GM21447 (cell line): ENCODE data around the gene PLPPR3.
"Not testable (repeated sequence)": the region's sequence is repeated elsewhere in the genome, so short reads cannot be mapped to it uniquely, and the experiment has no call there.

ENCODE experiments used
- ATAC-seq: cut with Tn5 transposase; IDR thresholded peaks from one replicate; pipeline ENCODE4 v1.9.1; 2021; ENCODE audit not compliant: unreplicated experiment

Gene PLPPR3

DNA sequence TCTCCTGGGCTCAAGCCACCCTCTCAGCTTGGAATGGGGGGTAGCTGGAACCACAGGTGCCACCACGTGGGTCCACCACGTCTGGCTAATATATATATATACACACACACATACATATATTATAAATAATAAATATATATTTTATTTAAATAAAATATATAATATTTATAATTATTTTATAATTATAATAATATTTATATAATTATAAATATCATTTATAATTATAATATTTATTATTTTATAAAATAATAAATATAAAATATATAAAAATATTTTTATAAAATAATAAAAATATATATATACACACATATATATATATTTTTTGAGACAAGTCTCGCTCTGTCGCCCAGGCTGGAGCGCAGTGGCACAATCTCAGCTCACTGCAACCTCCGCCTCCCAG, 32.8 kb upstream of the PLPPR3 start:
- ATAC-seq, result no peak

DNA sequence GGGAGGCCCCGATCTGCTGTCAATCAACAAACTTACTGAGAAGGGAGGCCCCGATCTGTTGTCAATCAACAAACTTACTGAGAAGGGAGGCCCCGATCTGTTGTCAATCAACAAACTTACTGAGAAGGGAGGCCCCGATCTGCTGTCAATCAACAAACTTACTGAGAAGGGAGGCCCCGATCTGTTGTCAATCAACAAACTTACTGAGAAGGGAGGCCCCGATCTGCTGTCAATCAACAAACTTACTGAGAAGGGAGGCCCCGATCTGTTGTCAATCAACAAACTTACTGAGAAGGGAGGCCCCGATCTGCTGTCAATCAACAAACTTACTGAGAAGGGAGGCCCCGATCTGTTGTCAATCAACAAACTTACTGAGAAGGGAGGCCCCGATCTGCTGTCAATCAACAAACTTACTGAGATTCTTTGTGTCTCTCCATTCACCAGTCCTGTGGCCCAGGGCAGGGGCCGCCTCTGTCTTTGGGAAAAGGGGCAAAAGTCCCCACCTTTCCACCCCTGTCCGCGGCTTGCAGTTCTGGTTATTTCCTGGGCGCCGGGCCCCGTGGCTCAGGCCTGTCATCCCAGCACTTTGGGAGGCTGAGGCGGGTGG, 32.0 kb upstream of the PLPPR3 start:
- not testable (repeated sequence) for ATAC-seq

DNA sequence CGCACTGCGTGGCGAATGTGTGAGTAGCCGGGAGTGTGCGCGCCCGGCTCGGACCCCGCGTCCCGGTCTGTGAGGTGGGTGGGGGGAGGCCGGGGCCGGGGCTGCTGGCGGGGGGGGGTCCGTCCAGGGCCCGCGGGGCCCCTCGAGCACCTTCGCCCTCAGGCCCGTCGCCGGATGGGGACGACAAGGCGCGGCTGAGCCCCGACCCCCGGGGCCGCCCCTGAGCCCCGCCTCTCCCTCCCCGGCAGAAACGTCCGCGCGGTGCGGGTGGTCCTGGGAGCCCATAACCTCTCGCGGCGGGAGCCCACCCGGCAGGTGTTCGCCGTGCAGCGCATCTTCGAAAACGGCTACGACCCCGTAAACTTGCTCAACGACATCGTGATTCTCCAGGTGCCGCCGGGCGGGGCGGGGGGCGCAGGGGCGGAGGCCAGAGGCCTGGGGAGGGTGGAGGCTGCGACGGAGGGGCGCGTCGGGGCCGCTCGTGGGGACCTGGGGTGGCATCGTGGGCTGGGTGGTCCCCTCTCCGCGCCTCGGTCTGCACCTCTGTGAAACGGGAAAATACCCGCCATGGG, 31.3 kb upstream of the PLPPR3 start:
- no peak for ATAC-seq

DNA sequence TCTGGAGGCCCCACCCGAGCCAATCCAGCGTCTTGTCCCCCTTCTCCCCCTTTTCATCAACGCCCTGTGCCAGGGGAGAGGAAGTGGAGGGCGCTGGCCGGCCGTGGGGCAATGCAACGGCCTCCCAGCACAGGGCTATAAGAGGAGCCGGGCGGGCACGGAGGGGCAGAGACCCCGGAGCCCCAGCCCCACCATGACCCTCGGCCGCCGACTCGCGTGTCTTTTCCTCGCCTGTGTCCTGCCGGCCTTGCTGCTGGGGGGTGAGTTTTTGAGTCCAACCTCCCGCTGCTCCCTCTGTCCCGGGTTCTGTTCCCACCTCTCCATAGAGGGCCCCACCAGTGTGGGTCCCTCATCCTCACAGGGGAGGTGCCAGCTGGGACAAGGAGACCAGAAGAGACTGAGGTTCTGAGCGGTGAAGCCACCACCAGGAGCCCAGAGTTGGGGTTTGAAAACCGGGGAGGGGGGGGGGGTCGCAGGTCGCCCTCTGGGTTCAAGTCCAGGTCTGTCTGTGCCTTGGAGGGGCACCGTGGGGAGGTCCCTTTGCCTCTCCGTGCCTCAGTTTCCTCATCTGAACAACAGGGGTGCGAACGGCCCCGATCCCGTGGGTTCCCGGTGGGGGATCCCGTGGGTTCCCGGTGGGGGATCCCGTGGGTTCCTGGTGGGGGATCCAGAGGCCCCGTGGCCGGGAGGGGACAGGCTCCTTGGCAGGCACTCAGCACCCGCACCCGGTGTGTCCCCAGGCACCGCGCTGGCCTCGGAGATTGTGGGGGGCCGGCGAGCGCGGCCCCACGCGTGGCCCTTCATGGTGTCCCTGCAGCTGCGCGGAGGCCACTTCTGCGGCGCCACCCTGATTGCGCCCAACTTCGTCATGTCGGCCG, 30.6 kb upstream of the PLPPR3 start, which contains the start of gene ELANE:
TSS of gene ELANE (plus strand) at position 168 of the 878 bp plus-strand sequence. CDS start at position 194, 26 bp downstream.
- no peak for ATAC-seq

DNA sequence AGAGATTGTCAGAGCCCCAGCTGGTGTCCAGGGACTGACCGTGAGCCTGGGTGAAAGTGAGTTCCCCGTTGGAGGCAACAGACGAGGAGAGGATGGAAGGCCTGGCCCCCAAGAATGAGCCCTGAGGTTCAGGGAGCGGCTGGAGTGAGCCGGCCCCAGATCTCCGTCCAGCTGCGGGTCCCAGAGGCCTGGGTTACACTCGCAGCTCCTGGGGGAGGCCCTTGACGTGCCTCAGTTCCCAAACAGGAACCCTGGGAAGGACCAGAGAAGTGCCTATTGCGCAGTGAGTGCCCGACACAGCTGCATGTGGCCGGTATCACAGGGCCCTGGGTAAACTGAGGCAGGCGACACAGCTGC, 29.2 kb upstream of the PLPPR3 start:
- no peak for ATAC-seq

DNA sequence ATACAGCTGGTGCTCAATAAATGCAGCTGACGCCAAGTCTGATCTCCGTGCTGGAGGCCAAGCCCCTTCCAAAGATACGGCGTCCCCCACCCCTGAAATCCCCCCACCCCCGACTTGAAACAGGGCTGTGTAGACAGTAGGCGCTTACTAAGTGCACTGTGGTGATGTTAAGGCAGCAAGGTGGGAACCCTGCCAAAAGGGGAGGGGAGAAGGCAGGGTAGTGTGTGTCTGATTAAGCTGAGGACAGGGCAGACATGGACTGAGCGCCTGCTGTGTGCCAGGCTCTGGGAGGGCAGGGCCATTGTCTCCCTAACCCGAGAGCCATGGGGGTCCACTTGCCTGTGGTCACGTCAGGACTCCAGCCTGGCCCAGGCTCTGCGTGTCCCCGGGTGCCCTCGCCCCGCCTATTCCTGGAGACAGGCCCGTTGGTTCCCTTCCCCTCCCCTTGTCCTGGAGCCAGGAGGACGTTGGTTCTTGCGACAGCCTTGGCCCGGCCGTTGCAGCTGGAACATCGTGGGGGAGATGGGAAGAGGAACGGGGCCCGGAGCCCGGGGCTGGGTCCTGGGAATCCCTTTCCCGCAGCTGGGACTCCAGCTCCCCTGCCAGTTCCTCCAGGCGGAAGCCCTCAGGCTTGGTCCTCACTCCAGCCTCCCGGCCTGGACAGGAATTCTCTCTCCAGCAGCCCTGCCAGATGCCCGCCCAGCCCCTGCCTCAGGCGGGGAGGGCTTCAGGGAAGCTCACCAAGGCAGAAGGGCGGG, 28.6 kb upstream of the PLPPR3 start:
- ATAC-seq, result no peak

DNA sequence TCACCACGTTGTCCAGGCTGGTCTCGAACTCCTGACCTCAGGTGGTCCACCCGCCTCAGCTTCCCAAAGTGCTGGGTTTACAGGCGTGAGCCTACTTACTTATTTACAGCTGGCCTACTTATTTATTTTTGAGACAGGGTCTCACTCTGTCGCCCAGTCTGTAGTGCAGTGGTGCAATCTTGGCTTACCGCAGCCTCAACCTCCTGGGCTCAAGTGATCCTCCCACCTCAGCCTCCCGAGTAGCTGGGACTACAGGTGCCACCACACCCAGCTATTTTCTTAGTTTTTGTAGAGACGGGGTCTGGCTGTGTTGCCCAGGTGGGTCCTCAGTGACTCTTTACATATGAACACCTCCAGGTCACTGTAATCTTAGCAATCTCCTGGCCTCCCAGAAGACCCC, 27.4 kb upstream of the PLPPR3 start:
- ATAC-seq, result not testable (repeated sequence)

DNA sequence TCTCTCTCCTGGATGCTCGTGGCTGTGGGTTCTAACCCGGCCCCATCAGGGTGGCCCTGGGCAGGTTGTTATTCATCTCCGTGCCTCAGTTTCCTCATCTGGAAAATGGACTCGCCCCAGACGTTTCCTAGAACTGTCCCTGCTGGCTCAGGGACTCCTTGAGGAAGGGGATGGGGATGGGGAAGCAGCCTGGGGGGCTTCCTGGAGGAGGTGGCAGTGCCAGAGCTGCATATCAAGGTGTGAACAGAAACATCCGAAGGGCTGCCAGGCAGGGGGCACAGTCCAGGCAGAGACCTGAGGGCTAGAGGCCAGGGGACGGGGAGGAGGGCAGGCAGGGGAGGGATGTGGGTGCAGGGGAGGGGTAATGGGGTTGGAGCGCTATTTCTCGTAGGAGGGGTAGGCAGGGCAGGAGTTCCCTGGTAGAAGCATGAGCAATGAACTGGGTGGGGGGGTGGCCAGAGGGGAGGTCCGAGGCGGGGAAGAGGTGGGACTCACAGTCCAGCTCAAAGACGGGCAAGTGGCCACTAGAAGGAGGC, 26.7 kb upstream of the PLPPR3 start:
- ATAC-seq, result no peak

DNA sequence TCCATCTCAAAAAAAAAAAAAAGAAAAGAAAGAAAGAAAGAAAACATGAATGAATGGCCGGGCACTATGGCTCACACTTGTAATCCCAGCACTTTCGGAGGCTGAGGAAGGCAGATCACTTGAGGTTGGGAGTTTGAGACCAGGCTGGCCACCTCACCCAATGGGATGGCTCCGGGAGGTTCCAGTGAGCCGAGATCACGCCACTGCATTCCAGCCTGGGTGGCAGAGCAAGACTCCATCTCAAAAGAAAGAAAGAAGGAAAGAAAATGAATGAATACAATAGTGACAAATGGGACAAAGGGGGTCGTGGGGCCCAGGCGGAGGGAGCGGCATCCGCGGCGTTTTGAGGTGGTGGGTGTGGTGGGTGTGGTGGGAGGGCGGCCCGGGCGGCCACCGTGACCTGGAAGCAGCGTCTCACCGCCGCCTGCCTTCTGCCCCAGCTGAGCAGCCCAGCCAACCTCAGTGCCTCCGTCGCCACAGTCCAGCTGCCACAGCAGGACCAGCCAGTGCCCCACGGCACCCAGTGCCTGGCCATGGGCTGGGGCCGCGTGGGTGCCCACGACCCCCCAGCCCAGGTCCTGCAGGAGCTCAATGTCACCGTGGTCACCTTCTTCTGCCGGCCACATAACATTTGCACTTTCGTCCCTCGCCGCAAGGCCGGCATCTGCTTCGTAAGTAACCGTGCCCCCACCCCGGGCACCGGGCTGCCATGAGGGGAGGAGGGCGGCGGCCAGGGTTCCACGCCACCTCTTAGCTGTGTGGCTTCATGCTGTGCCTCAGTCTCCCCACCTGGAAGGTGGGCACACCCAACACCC, 24.2 kb upstream of the PLPPR3 start:
- ATAC-seq, result no peak

DNA sequence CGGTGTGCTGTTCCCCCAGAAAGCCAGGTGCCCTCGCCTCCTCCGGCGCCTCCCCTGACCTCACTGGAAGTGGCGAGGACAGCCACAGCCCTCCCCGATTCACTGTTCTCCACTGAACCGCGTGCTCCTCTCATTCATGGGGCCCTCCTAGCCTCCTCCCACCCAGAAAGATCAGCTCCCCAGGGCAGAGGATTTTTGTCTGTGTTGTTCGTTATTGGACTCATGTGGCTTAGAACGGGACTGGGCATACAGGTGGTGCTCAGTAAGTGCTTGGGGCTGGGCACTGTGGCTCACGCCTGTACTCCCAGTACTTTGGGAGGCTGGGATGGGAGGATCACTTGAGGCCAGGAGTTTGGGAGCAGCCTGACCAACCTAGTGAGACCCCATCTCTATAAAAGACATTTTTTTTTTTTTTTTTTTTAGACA, 22.8 kb upstream of the PLPPR3 start:
- no peak for ATAC-seq

DNA sequence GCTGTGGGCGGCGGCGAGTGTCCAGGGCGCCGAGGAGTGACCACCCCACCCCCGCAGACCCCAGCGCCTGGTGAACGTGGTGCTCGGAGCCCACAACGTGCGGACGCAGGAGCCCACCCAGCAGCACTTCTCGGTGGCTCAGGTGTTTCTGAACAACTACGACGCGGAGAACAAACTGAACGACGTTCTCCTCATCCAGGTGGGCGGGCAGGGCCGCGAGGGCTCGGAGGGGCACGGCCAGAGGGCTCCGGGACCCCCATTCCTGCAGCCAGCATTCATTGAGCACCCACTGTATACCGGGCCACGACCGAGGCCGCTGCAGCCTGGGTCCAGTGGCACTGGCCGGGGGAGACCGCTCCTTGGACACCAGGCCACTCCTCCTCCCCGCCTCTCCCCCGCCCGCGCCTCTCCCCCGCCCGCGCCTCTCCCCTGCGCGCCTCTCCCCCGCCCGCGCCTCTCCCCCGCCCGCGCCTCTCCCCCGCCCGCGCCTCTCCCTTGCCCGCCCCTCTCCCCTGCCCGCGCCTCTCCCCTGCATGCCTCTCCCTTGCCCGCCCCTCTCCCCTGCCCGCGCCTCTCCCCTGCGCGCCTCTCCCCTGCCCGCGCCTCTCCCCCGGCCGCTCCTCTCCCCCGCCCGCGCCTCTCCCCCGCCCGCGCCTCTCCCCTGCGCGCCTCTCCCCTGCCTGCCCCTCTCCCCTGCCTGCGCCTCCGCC, 22.2 kb upstream of the PLPPR3 start:
- no peak for ATAC-seq

DNA sequence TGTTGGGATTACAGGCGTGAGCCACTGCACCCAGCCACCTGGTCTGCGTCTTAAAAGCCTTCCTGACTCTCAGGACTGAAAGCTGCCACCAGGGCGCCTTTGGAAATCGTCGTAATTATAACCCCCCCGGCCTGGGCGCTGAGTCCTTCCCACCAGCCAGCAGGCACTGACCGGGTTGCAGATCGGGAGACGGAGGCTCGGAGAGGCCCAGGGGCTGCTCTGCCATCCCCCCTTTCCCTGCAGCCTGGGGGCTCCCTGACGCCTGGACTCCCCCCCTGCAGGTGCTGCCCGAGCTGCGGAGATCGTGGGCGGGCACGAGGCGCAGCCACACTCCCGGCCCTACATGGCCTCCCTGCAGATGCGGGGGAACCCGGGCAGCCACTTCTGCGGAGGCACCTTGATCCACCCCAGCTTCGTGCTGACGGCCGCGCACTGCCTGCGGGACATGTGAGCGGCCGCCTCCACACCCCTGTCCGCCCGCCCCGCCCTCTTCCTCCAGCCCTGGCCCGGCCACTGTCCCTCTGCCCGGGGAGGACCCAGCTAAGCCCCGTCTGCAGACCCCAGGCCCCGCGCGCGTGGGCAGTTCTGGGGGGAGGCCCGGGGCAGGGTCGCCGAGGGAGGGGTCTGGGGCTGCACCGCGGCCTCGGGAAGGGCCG, 21.6 kb upstream of the PLPPR3 start:
- no peak for ATAC-seq

DNA sequence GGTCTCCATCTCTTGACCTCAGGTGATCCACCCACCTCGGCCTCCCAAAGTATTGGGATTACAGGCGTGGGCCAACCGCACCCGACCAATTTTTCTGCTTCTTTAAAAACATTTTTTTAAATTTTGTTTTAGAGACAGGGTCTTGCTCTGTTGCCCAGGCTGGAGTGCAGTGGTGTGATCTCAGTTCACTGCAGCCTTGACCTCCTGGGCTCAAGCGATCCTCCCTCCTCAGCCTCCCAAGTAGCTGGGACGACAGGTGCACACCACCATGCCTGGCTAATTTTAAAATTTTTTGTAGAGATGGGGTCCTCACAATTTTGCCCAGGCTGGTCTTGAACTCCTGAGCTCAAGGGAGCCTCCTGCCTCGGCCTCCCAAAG, 21.0 kb upstream of the PLPPR3 start:
- not testable (repeated sequence) for ATAC-seq

DNA sequence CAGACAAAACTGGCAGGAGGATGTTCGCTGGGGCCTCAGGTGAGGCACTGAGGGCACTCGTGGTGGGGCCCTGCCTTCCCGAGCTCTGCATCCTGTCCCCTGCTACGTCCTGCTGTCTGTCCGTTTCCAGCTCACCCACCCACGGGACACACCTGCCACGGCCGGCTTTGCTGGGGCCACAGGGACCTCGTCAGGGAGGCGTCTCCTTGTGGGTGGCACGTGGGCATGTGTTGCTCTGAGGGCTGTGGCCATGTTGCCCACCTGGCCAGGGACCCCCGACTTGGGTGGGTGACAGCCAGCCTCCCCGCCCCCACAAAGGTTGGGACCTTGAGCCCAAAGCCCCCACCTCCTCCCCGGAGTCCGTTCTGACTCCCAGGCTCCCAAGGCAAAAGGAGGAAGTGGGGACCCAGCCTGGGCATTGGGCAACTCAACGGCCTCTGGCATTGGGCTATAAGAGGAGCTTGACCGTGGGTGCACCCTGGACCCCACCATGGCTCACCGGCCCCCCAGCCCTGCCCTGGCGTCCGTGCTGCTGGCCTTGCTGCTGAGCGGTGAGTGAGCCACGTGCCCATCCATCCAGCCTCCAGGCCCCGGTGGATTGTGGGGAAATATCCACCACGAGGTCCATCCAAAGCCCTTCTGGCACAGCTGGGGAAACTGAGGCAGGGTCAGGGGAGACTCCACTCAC, 18.9 kb upstream of the PLPPR3 start, which contains the start of gene PRTN3:
TSS of gene PRTN3 (plus strand) at position 481 of the 688 bp plus-strand sequence. CDS start at position 491, 10 bp downstream.
- ATAC-seq, result no peak

DNA sequence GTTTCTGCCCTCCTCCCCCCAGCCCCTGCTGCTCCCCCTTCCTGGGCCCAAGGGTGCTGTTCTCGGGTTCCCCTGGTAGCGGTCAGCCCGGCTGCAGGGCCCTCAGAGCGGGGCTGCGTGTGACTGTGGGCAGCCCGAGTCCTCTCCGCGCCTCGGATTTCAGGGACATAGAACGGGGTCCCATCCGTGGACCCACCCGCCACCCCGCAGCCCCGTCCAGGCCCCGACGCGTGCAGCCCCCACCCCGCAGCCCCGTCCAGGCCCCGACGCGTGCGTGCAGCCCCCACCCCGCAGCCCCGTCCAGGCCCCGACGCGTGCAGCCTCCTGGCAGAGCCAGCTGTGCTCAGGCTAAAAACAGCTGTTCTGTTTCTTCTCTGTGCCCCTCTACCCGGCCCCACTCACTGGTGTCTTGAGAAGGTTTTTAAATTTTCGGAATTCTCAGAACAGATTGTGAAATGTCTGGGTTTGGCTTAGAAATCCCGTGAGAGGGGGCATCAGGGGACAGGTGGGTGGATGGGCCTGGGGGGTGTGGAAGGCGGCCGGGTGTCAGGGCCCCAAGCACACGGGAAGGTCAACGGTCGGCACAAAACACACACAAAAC, 13.6 kb upstream of the PLPPR3 start:
- ATAC-seq, result no peak

DNA sequence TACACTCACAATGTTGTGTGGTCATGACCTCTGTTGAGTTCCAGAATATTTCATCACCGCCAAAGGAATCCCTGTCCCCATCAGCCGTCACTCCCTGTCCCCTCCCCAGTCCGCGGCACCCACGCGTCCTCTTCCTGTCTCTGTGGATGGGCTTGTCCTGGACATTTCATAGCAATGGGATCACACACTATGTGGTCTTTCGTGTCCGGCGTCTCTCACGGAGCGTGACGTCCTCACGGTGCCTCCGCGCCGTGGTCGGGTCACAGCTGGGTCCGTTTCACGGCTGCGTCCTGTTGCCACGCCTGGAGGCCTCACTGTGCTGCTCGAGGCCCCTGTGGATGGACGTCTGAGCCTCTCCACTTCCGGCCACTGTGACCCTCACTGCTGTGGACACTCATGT, 12.5 kb upstream of the PLPPR3 start:
- ATAC-seq, result no peak

DNA sequence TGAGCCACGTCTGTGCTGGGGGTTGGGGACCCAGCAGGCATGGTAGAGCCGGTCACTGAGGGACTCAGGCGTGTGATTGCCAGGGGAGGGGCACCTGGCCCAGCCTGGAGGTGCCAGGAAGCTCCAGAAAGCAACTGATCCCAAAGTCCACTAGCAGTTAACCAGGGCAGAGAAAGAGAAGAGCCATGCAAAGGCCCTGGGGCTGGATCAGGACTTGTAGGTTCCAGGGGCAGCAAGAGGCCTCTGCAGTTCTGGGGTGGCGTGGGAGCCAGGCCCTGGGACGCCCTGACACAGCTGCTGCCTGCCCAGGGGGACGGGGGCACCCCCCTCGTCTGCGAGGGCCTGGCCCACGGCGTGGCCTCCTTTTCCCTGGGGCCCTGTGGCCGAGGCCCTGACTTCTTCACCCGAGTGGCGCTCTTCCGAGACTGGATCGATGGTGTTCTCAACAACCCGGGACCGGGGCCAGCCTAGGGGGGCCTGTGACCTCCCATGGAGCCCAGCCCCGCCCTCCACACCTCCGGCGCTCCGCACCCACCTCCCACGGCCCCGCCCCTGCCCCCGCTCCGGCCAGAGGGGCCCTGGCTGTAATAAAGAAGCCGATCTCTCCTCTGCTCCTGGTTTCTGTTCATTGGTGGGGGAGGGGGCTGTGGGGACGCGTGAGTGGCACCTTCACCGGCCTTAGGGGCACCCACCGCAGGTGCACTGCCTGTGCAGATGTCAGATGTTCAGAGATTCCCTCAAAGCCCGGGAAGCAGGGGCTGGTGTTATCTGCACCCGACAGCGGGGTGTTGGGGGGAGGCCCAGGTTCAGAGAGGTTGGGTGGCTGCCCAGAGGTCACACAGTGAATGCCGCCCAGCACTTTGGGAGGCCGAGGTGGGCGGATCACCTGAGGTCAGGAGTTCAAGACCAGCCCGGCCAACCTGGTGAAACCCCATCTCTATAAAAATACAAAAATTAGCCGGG, 9.9 kb upstream of the PLPPR3 start:
- no peak for ATAC-seq
